SK-N-SH treated with all-trans-retinoic acid at 6 μM for 48 hours (cell line): ENCODE measurements around the gene ZFAND3.

Source experiments
- ARNTL ChIP-seq: fragments of 450-650 bp; formaldehyde crosslinking; IDR thresholded peaks from 2 replicates; pipeline ENCODE4 v1.5.0; 2020; ENCODE audit warnings: low read depth, mild to moderate bottlenecking, moderate library complexity, borderline replicate concordance
- BACH2 ChIP-seq: fragments of 250-450 bp; sonication (Bioruptor Pico); IDR thresholded peaks from 2 replicates; pipeline ENCODE4 v1.9.0; 2021; ENCODE audit warnings: mild to moderate bottlenecking, borderline replicate concordance
- CREB5 ChIP-seq: fragments of 250-450 bp; sonication (Bioruptor Pico); IDR thresholded peaks from 2 replicates; pipeline ENCODE4 v1.5.1; 2020; ENCODE audit warnings: low read depth, mild to moderate bottlenecking, moderate library complexity
- CSRNP3 ChIP-seq: fragments of 250-450 bp; sonication (Bioruptor Pico); IDR thresholded peaks from 2 replicates; pipeline ENCODE4 v1.5.1; 2021; ENCODE audit warnings: mild to moderate bottlenecking, moderate library complexity
- ESRRG ChIP-seq: fragments of 250-450 bp; sonication (Bioruptor Pico); IDR thresholded peaks from 2 replicates; pipeline ENCODE4 v1.6.1; 2021; ENCODE audit warnings: mild to moderate bottlenecking
- GLIS3 ChIP-seq: fragments of 250-450 bp; sonication (Bioruptor Pico); IDR thresholded peaks from 2 replicates; pipeline ENCODE4 v1.5.0; 2020; ENCODE audit warnings: mild to moderate bottlenecking, moderate library complexity
- OSR1 ChIP-seq: fragments of 250-450 bp; sonication (Bioruptor Pico); IDR thresholded peaks from 2 replicates; pipeline ENCODE4 v1.8.0; 2022; ENCODE audit warnings: moderate library complexity, mild to moderate bottlenecking, inconsistent platforms
- RARB ChIP-seq: fragments of 250-450 bp; sonication (Bioruptor Pico); IDR thresholded peaks from 2 replicates; pipeline ENCODE4 v1.8.0; 2021; ENCODE audit warnings: mild to moderate bottlenecking, moderate library complexity
- SNAI2 ChIP-seq: fragments of 250-450 bp; sonication (Bioruptor Pico); IDR thresholded peaks from 2 replicates; pipeline ENCODE4 v1.5.0; 2020; ENCODE audit warnings: mild to moderate bottlenecking, moderate library complexity
- TOX ChIP-seq: fragments of 250-450 bp; sonication (Bioruptor Pico); IDR thresholded peaks from 2 replicates; pipeline ENCODE4 v1.8.0; 2021; ENCODE audit warnings: mild to moderate bottlenecking, moderate library complexity, borderline replicate concordance
- ZC3H10 ChIP-seq: fragments of 250-450 bp; sonication (Bioruptor Pico); IDR thresholded peaks from 2 replicates; pipeline ENCODE4 v1.5.1; 2021; ENCODE audit warnings: mild to moderate bottlenecking, moderate library complexity
- ZFP3 ChIP-seq: fragments of 250-450 bp; sonication (Bioruptor Pico); IDR thresholded peaks from 2 replicates; pipeline ENCODE4 v1.5.0; 2020; ENCODE audit warnings: mild to moderate bottlenecking, moderate library complexity
- ZNF565 ChIP-seq: fragments of 450-650 bp; formaldehyde crosslinking; conservative IDR thresholded peaks from 2 replicates; pipeline ENCODE4 v1.5.0; 2020; ENCODE audit warnings: low read depth, mild to moderate bottlenecking, moderate library complexity
- TF ChIP-seq, protein P1 (sequence below): fragments of 250-450 bp; sonication (Bioruptor Pico); IDR thresholded peaks from 2 replicates; pipeline ENCODE4 v1.8.0; 2020; ENCODE audit warnings: mild to moderate bottlenecking, moderate library complexity, borderline replicate concordance

DNA sequence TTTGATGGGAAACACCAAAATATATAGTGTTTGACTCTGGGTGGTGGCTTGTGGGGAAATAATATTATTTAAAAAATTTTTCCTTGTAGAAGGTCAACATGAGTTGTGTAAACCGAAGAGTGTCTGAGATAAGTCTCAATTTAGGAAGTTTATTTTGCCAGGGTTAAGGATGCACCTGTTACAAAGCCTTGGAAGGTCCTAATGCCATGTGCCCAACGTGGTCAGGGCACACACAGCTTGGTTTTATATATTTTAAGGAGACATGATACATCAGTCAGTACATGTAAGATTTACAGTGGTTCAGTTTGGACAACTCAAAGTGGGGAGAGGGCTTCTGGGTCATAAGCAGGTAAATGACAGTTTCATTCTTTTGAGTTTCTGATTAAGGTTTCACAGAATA, 162.1 kb downstream of the ZFAND3 start:
- TF ChIP-seq ESRRG (CRISPR knock-in tag) (no peak), ZNF565 (CRISPR knock-in tag) (no peak), SNAI2 (CRISPR knock-in tag) (no peak), ZFP3 (CRISPR knock-in tag) (no peak), TOX (CRISPR knock-in tag) (no peak), OSR1 (CRISPR knock-in tag) (no peak), BACH2 (CRISPR knock-in tag) (no peak), ARNTL (CRISPR knock-in tag) (no peak), CREB5 (CRISPR knock-in tag) (no peak), RARB (CRISPR knock-in tag) (no peak), GLIS3 (CRISPR knock-in tag) (no peak), ZC3H10 (no peak), CSRNP3 (no peak)
- TF ChIP-seq, protein P1, sequence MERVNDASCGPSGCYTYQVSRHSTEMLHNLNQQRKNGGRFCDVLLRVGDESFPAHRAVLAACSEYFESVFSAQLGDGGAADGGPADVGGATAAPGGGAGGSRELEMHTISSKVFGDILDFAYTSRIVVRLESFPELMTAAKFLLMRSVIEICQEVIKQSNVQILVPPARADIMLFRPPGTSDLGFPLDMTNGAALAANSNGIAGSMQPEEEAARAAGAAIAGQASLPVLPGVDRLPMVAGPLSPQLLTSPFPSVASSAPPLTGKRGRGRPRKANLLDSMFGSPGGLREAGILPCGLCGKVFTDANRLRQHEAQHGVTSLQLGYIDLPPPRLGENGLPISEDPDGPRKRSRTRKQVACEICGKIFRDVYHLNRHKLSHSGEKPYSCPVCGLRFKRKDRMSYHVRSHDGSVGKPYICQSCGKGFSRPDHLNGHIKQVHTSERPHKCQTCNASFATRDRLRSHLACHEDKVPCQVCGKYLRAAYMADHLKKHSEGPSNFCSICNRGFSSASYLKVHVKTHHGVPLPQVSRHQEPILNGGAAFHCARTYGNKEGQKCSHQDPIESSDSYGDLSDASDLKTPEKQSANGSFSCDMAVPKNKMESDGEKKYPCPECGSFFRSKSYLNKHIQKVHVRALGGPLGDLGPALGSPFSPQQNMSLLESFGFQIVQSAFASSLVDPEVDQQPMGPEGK (CRISPR knock-in tag) = no peak
